NCI-H69 (cell line): ENCODE data around the gene ZNF302.
"Not testable (repeated sequence)": the region's sequence is repeated elsewhere in the genome, so short reads cannot be mapped to it uniquely, and the experiment has no call there.

Experiments
- DNase-seq: peaks from one replicate; lab custom pipeline; 2025; lab: John Stamatoyannopoulos, UW

ZNF302 gene

GRCh38 chr19:34677386-34678084, at the start of gene ZNF302:
Gene ZNF302, plus strand, starts transcription at chr19:34677678. Its CDS starts 1,127 bp downstream, at chr19:34678805.
- peak; percentile 98 for DNase-seq

- no peak for DNase-seq
Measured at GRCh38 chr19:34633802-34634201, 43.7 kb upstream of the ZNF302 start.

GRCh38 chr19:34639491-34640085, 37.9 kb upstream of the ZNF302 start:
- peak; percentile 88 for DNase-seq

- DNase-seq = no peak
Measured at GRCh38 chr19:34642241-34642640, 35.2 kb upstream of the ZNF302 start.

GRCh38 chr19:34644991-34645461, 32.5 kb upstream of the ZNF302 start:
- DNase-seq = peak; percentile 7

- DNase-seq = peak; percentile 10
Measured at GRCh38 chr19:34645551-34645950, 31.9 kb upstream of the ZNF302 start.

GRCh38 chr19:34649886-34650543, 27.5 kb upstream of the ZNF302 start:
- DNase-seq = no peak

- DNase-seq = no peak
Measured at GRCh38 chr19:34651747-34652146, 25.7 kb upstream of the ZNF302 start.

- no peak for DNase-seq
Measured at GRCh38 chr19:34654796-34655195, 22.7 kb upstream of the ZNF302 start.

- DNase-seq = no peak
Measured at GRCh38 chr19:34655651-34656050, 21.8 kb upstream of the ZNF302 start.

GRCh38 chr19:34661357-34661756, 16.1 kb upstream of the ZNF302 start:
- DNase-seq = no peak

GRCh38 chr19:34662919-34663318, 14.6 kb upstream of the ZNF302 start:
- peak; percentile 80 for DNase-seq

GRCh38 chr19:34664168-34664567, 13.3 kb upstream of the ZNF302 start:
- DNase-seq = no peak

GRCh38 chr19:34664870-34665269, 12.6 kb upstream of the ZNF302 start:
- no peak for DNase-seq

- DNase-seq = not testable (repeated sequence)
Measured at GRCh38 chr19:34665275-34665674, 12.2 kb upstream of the ZNF302 start.

GRCh38 chr19:34666200-34666957, 11.1 kb upstream of the ZNF302 start:
- peak; percentile 27 for DNase-seq

GRCh38 chr19:34666958-34667265, 10.6 kb upstream of the ZNF302 start:
- no peak for DNase-seq

GRCh38 chr19:34667349-34668076, 10.0 kb upstream of the ZNF302 start:
- DNase-seq = peak; percentile 95

GRCh38 chr19:34668077-34668689, 9.3 kb upstream of the ZNF302 start:
- peak; percentile 59 for DNase-seq

GRCh38 chr19:34668690-34669089, 8.8 kb upstream of the ZNF302 start:
- DNase-seq = peak; percentile 84

GRCh38 chr19:34669305-34669704, 8.2 kb upstream of the ZNF302 start:
- peak; percentile 87 for DNase-seq
